ENCODE data around the gene UBE2G2.

UBE2G2 gene

DNA sequence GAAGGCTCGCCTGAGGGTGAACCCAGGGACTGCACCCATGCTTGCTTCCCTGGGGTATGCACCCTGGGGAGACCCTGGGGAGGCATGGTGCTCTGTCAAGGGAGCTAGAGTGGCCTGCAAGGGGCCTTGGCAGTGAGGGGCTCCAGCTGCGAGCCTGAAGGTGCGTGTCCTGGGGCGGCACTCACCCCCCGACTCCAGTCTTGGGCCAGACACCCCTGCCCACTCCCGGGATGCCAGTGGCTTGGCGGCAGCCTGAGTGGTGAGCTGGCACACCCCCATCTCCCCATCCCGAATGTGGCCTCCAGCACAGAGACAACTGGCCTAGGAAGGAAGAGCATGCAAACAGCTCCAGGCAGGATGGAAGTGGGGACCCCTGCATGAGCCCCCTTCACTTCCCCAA lies 13.6 kb upstream of the UBE2G2 start:
- no peak for DNase-seq
- H3K27ac ChIP-seq (ENCODE audit: low read length) = no peak overlapping the region
- no peak overlapping the region for H3K4me3 ChIP-seq (ENCODE audit: low read depth in 1 of 2, low read length in 2 of 2)
- H3K4me2 ChIP-seq (ENCODE audit: insufficient read depth, low read length) = no peak overlapping the region
- peaks cover 73% of the 10 kb centered on the region for H3K79me2 ChIP-seq (ENCODE audit: insufficient read depth, low read length)
- H3K9me3 ChIP-seq (ENCODE audit: insufficient read depth, low read length, severe bottlenecking) = no peaks in the 10 kb centered on the region
- H3K36me3 ChIP-seq (ENCODE audit: insufficient read depth, low read length) = peaks cover 64% of the 10 kb centered on the region
- peaks cover 42% of the 10 kb centered on the region for H3K4me1 ChIP-seq (ENCODE audit: insufficient read depth, low read length)
- ATAC-seq (ENCODE audit: insufficient read depth, low read depth) = no peak
- H2AFZ ChIP-seq (ENCODE audit: low read depth, low read length) = no peak overlapping the region
- H3K27me3 ChIP-seq (ENCODE audit: insufficient read depth, low read length, poor library complexity) = no peaks in the 10 kb centered on the region
- no peak overlapping the region for H3K9ac ChIP-seq (ENCODE audit: low read depth, low read length)
- peaks cover 71% of the 10 kb centered on the region for H4K20me1 ChIP-seq (ENCODE audit: insufficient read depth, low read length)
- TF ChIP-seq, protein P1, sequence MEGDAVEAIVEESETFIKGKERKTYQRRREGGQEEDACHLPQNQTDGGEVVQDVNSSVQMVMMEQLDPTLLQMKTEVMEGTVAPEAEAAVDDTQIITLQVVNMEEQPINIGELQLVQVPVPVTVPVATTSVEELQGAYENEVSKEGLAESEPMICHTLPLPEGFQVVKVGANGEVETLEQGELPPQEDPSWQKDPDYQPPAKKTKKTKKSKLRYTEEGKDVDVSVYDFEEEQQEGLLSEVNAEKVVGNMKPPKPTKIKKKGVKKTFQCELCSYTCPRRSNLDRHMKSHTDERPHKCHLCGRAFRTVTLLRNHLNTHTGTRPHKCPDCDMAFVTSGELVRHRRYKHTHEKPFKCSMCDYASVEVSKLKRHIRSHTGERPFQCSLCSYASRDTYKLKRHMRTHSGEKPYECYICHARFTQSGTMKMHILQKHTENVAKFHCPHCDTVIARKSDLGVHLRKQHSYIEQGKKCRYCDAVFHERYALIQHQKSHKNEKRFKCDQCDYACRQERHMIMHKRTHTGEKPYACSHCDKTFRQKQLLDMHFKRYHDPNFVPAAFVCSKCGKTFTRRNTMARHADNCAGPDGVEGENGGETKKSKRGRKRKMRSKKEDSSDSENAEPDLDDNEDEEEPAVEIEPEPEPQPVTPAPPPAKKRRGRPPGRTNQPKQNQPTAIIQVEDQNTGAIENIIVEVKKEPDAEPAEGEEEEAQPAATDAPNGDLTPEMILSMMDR (IDR thresholded peaks at IDR 0.05; ENCODE audit: borderline replicate concordance, extremely low read depth, low read length, poor library complexity, severe bottlenecking) = no peak
- TF ChIP-seq EZH2 (IDR thresholded peaks at IDR 0.05; ENCODE audit: borderline replicate concordance, low read depth, low read length, severe bottlenecking) = no peak

DNA sequence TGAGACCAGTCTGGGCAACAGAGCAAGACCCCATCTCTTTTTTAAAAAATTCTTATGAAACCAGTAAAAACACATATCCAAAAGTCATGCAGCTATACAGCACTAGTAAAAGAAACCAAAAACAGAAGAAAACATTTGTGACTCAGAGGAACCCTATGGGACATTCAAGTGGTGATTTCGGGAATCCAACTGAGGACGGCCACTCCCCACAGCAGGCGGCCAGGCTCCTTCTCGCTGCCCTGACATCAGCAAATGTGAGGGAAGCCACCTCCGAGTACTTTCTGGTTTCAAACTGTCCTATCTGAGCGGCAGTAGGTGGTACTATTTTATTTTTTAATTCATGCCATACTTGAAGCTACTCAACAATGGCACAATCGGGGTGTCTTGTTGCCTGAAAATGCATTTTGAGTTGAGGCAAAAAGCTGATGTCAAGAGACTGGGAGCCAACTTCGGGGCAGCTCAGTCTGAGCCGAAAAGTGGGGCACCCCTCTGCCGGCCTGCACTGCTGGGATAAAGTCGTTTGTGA lies 12.9 kb upstream of the UBE2G2 start:
- H3K9me3 ChIP-seq (ENCODE audit: insufficient read depth, low read length, severe bottlenecking) = no peaks in the 10 kb centered on the region
- no peak overlapping the region for H3K4me3 ChIP-seq (ENCODE audit: low read depth in 1 of 2, low read length in 2 of 2)
- no peak overlapping the region for H3K9ac ChIP-seq (ENCODE audit: low read depth, low read length)
- no peak for TF ChIP-seq EZH2 (IDR thresholded peaks at IDR 0.05; ENCODE audit: borderline replicate concordance, low read depth, low read length, severe bottlenecking)
- TF ChIP-seq, protein P1 (IDR thresholded peaks at IDR 0.05; ENCODE audit: borderline replicate concordance, extremely low read depth, low read length, poor library complexity, severe bottlenecking) = no peak
- H3K27ac ChIP-seq (ENCODE audit: low read length) = no peak overlapping the region
- H3K36me3 ChIP-seq (ENCODE audit: insufficient read depth, low read length) = peaks cover 71% of the 10 kb centered on the region
- no peak overlapping the region for H2AFZ ChIP-seq (ENCODE audit: low read depth, low read length)
- no peak overlapping the region for H3K4me2 ChIP-seq (ENCODE audit: insufficient read depth, low read length)
- DNase-seq (no peak), ATAC-seq (ENCODE audit: insufficient read depth, low read depth) (no peak)
- H3K4me1 ChIP-seq (ENCODE audit: insufficient read depth, low read length) = peaks cover 42% of the 10 kb centered on the region
- peaks cover 78% of the 10 kb centered on the region for H4K20me1 ChIP-seq (ENCODE audit: insufficient read depth, low read length)
- H3K79me2 ChIP-seq (ENCODE audit: insufficient read depth, low read length) = peaks cover 80% of the 10 kb centered on the region
- no peaks in the 10 kb centered on the region for H3K27me3 ChIP-seq (ENCODE audit: insufficient read depth, low read length, poor library complexity)

GRCh38 chr21:44813727-44814126 lies 12.1 kb upstream of the UBE2G2 start:
- peaks cover 79% of the 10 kb centered on the region for H3K36me3 ChIP-seq (ENCODE audit: insufficient read depth, low read length)
- no peaks in the 10 kb centered on the region for H3K27me3 ChIP-seq (ENCODE audit: insufficient read depth, low read length, poor library complexity)
- TF ChIP-seq EZH2 (IDR thresholded peaks at IDR 0.05; ENCODE audit: borderline replicate concordance, low read depth, low read length, severe bottlenecking) = no peak
- TF ChIP-seq, protein P1 (IDR thresholded peaks at IDR 0.05; ENCODE audit: borderline replicate concordance, extremely low read depth, low read length, poor library complexity, severe bottlenecking) = no peak
- H4K20me1 ChIP-seq (ENCODE audit: insufficient read depth, low read length) = peaks cover 86% of the 10 kb centered on the region
- H3K4me1 ChIP-seq (ENCODE audit: insufficient read depth, low read length) = peaks cover 36% of the 10 kb centered on the region
- H3K9ac ChIP-seq (ENCODE audit: low read depth, low read length) = no peak overlapping the region
- DNase-seq = no peak
- no peak overlapping the region for H2AFZ ChIP-seq (ENCODE audit: low read depth, low read length)
- no peaks in the 10 kb centered on the region for H3K9me3 ChIP-seq (ENCODE audit: insufficient read depth, low read length, severe bottlenecking)
- ATAC-seq (ENCODE audit: insufficient read depth, low read depth) = no peak
- no peak overlapping the region for H3K27ac ChIP-seq (ENCODE audit: low read length)
- no peak overlapping the region for H3K4me3 ChIP-seq (ENCODE audit: low read depth in 1 of 2, low read length in 2 of 2)
- H3K79me2 ChIP-seq (ENCODE audit: insufficient read depth, low read length) = peaks cover 88% of the 10 kb centered on the region
- no peak overlapping the region for H3K4me2 ChIP-seq (ENCODE audit: insufficient read depth, low read length)

DNA sequence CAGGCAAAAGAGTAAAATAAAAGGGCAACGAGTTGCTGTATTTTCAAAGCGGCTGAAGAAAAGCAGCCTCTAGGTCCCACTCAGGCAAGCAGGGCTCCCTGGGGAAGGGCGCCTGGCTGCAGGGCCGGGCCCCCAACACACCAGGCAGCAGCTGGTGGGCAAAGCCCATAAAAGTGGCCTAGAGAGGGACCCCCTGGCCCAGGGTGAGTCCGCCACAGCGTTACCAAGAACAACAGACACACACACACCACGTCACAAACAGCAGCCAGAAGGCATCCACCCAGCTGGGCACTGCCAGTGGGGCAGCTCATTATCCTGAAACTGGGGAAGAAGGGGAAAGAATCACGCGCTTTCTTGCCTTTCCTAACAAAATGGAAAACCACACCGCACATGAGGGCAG lies 11.5 kb upstream of the UBE2G2 start:
- Histone ChIP-seq H3K27me3 (ENCODE audit: insufficient read depth, low read length, poor library complexity) (no peaks in the 10 kb centered on the region), H4K20me1 (ENCODE audit: insufficient read depth, low read length) (peaks cover 89% of the 10 kb centered on the region), H3K4me2 (ENCODE audit: insufficient read depth, low read length) (no peak overlapping the region), H3K27ac (ENCODE audit: low read length) (no peak overlapping the region), H3K79me2 (ENCODE audit: insufficient read depth, low read length) (peaks cover 91% of the 10 kb centered on the region), H2AFZ (ENCODE audit: low read depth, low read length) (no peak overlapping the region), H3K4me1 (ENCODE audit: insufficient read depth, low read length) (peaks cover 31% of the 10 kb centered on the region), H3K9ac (ENCODE audit: low read depth, low read length) (no peak overlapping the region), H3K4me3 (ENCODE audit: low read depth in 1 of 2, low read length in 2 of 2) (no peak overlapping the region), H3K9me3 (ENCODE audit: insufficient read depth, low read length, severe bottlenecking) (no peaks in the 10 kb centered on the region), H3K36me3 (ENCODE audit: insufficient read depth, low read length) (peaks cover 85% of the 10 kb centered on the region)
- DNase-seq (no peak), ATAC-seq (ENCODE audit: insufficient read depth, low read depth) (no peak)
- no peak for TF ChIP-seq EZH2 (IDR thresholded peaks at IDR 0.05; ENCODE audit: borderline replicate concordance, low read depth, low read length, severe bottlenecking)
- TF ChIP-seq, protein P1 (IDR thresholded peaks at IDR 0.05; ENCODE audit: borderline replicate concordance, extremely low read depth, low read length, poor library complexity, severe bottlenecking) = no peak
